NB4 (cell line): ENCODE measurements around the gene RTN4RL2.

Experiments used
- DNase-seq: peaks from one replicate; pipeline ENCODE4 v3.0.0; 2010; ENCODE audit warnings: low read depth
- H3K4me3 ChIP-seq: one replicate; pipeline ENCODE4 v1.5.1; 2011; ENCODE audit warnings: mild to moderate bottlenecking, low read depth, low read length, moderate library complexity
- MYC ChIP-seq: IDR thresholded peaks from 2 replicates; pipeline ENCODE4 v1.6.1; 2011; ENCODE audit warnings: low read depth, low read length
- POLR2A ChIP-seq: IDR thresholded peaks from 2 replicates; pipeline ENCODE4 v1.6.1; 2011; ENCODE audit warnings: mild to moderate bottlenecking; ENCODE audit not compliant: insufficient read length; ENCODE audit errors: extremely low read depth
- TF ChIP-seq, protein P1 (sequence below): IDR thresholded peaks from 2 replicates; pipeline ENCODE4 v1.6.1; 2011; ENCODE audit warnings: low read depth, low read length
- TF ChIP-seq, protein P2 (sequence below): IDR thresholded peaks from one replicate; pipeline ENCODE4 v1.5.1; 2012; ENCODE audit warnings: low read depth, low read length

The RTN4RL2 gene

DNA sequence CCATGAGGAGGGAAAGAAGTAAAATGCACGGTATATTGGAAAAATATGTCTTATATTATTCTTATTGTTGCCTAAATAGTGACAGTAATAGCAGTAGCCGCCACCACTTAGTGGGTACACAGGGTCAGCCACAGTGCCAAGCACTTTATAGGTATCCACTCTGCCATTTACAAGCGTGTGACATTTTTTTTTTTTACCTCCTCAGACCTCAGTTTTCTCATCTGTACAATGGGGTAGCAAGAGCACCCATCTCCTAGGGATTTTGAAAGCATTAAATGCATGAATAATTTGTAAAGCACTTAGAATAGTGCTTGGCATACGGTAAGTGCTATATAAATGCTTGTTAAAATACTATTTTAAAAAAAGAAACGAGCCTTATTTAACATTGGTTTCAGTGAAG is 8.9 kb downstream of the RTN4RL2 start:
- no peak for DNase-seq
- TF ChIP-seq MYC (no peak), POLR2A (no peak)
- TF ChIP-seq, protein P1, sequence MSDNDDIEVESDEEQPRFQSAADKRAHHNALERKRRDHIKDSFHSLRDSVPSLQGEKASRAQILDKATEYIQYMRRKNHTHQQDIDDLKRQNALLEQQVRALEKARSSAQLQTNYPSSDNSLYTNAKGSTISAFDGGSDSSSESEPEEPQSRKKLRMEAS, result no peak
- TF ChIP-seq, protein P2, sequence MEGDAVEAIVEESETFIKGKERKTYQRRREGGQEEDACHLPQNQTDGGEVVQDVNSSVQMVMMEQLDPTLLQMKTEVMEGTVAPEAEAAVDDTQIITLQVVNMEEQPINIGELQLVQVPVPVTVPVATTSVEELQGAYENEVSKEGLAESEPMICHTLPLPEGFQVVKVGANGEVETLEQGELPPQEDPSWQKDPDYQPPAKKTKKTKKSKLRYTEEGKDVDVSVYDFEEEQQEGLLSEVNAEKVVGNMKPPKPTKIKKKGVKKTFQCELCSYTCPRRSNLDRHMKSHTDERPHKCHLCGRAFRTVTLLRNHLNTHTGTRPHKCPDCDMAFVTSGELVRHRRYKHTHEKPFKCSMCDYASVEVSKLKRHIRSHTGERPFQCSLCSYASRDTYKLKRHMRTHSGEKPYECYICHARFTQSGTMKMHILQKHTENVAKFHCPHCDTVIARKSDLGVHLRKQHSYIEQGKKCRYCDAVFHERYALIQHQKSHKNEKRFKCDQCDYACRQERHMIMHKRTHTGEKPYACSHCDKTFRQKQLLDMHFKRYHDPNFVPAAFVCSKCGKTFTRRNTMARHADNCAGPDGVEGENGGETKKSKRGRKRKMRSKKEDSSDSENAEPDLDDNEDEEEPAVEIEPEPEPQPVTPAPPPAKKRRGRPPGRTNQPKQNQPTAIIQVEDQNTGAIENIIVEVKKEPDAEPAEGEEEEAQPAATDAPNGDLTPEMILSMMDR, result no peak
- H3K4me3 ChIP-seq, result no peak overlapping the region

DNA sequence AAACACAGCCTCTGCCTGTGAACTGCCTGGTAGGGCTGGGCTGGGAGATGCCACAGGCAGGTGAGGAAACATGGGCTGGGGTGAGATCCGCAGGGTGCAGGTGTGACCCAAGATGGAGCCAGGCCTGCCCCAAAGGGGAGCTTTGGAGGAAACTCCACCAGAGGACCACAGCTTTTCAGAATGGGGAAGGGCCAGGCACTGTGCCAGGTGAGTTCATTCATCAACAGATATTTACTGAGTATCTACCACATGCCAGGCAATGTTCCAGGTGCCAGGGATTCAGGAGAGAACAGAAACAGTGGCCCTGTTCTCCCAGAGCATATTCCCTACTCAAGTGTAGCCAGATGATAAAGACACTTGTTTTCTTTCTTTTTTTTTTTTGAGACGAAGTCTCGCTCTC is 11.2 kb downstream of the RTN4RL2 start:
- no peak for DNase-seq
- TF ChIP-seq, protein P1, result no peak
- TF ChIP-seq POLR2A (no peak), MYC (no peak)
- TF ChIP-seq, protein P2, result no peak
- no peak overlapping the region for H3K4me3 ChIP-seq

DNA sequence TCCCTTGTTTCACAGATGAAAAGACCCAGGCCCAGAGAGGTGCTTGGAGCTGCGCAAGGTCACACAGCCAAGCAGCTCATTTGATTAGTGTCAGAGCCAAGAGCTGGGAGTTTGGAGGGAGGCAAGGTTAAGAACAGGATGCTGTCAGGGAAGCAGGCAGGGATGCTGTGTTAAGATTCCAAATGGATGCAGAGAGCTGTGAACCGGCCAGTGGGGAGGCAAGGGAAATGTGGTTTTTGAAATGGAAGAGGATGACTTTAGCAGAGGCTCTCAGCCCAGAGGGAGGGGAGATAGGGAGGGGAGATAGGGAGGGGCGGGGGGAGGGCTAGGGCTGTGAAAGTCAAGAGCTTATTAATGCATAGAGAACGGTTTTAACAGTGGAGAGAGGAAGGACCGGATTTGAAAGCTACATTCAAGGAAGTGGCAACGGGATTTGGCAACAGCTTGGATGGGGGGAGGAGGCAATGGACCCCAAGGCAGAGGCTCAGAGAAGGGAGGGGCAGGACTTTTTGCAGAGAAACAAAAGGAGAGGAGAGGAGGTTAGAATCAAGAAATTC is 13.0 kb downstream of the RTN4RL2 start:
- no peak overlapping the region for H3K4me3 ChIP-seq
- DNase-seq, result peak; percentile 90
- TF ChIP-seq MYC, result no peak
- TF ChIP-seq POLR2A, result no peak
- TF ChIP-seq, protein P1, result no peak
- TF ChIP-seq, protein P2, result no peak

DNA sequence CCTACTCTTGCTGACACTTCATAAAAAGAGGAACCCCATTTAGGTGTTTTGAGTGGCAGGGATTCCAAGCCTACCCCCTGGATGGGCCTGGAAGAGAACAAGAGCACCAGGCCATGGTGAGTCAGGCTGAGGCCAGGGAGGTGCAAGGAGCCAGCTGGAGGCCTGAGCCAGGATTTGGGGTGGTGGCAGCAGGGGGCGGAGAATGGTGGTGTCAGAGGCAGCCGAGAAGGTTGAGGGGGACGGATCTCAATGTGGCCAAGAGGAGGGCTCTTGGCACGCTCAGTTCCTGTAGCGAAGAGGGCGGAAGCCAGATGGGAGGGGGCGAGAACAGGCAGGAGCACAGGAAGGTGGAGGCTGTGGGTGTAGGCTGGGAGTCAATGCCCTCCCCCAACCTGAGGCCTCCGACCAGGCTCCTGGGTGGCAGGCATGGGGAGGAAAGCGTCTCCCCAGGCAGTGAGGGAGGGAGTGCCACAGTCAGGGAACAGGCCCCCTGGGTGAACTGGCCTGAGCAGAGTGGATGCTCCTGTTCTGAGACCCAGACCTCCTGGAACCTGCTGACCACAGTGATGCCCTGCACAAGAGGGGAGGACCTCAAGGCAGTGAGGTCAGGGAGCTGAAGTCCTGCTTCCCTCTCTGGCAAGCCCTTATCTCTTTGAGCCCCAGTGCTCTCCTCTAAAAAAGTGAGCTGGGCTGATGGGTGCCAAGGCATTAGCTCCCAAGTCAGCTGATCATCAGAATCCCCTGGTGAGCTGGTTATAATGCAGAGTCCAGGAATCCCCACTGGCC is 13.9 kb downstream of the RTN4RL2 start:
- peak; percentile 94 for DNase-seq
- TF ChIP-seq, protein P1, result no peak
- no peak for TF ChIP-seq MYC
- TF ChIP-seq, protein P2, result no peak
- no peak for TF ChIP-seq POLR2A
- peak overlapping the region; percentile 17 for H3K4me3 ChIP-seq

DNA sequence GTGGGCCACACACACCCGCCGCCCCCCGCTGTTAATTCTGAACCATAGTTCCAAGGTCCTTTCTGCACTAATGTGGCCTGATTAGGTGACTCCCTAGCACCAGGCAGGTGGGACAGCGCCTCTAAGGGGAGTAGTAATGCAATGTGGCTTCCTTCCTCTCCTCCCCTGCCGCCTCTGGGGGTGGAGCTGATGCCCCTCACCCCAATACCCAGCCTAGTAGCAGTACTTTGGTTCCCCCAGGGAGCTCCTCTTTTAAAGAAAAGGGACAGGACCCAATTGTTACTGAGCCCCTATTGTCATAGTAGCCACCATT is 14.4 kb downstream of the RTN4RL2 start:
- H3K4me3 ChIP-seq, result peak overlapping the region; percentile 17
- TF ChIP-seq MYC (no peak), POLR2A (no peak)
- TF ChIP-seq, protein P2, result no peak
- TF ChIP-seq, protein P1, result no peak
- peak; percentile 43 for DNase-seq

DNA sequence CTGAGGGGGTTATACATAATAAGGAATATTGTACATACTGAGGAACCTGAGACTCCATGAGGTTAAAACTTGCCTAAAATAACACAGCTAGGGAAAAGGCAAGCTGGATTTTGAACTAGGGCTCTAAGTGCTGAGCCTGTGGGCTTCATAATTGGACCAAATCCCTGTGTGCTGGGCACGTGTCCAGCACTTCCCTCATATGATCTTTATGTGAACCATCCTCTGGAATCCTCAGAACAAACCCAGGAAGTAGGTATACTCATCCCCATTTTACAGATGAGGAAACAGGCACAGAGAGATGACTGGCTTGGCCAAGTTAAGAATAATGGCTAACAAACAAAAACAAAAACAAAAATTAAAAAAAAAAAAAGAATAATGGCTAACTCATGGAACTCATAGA is 14.9 kb downstream of the RTN4RL2 start:
- DNase-seq, result no peak
- TF ChIP-seq MYC (no peak), POLR2A (no peak)
- TF ChIP-seq, protein P1, result no peak
- TF ChIP-seq, protein P2, result no peak
- H3K4me3 ChIP-seq, result no peak overlapping the region
